Activated CD8-positive, alpha-beta T cell treated with anti-CD3 and anti-CD28 coated beads, Interleukin-2, amount 10 ng/mL, durations not matched to agents 7 days and 5 days (primary cell): Measurements from ENCODE around the gene TMEM144. TPM values are rescaled to one million over a fixed set of nuclear protein-coding genes. Genes with fewer than 3 reads are reported as not detected.
"Not testable (repeated sequence)": the region's sequence is repeated elsewhere in the genome, so short reads cannot be mapped to it uniquely, and the experiment has no call there.

Experiments used
- ATAC-seq: fragments of 150-1000 bp; cut with Tn5 transposase; one replicate; pipeline ENCODE4 v1.10.0; 2021; ENCODE audit warnings: moderate library complexity
- CTCF ChIA-PET: fragments of 350-600 bp; sonication (Branson Sonifier 250); formaldehyde crosslinking; loops from one replicate; lab custom pipeline; 2021; ENCODE audit warnings: antibody characterized with exemption; lab: Charles Lee
- POLR2A ChIA-PET: fragments of 350-600 bp; sonication (Branson Sonifier 250); formaldehyde crosslinking; loops from one replicate; lab custom pipeline; 2021; ENCODE audit warnings: antibody characterized with exemption; lab: Charles Lee
- DNase-seq: peaks from one replicate; pipeline ENCODE4 v3.0.0-alpha.2; 2020
- H3K27ac Mint-ChIP-seq: one replicate; pipeline ENCODE4 v1.8.0; 2021; ENCODE audit warnings: mild to moderate bottlenecking, mixed read lengths
- H3K27me3 Mint-ChIP-seq: one replicate; pipeline ENCODE4 v1.8.0; 2021; ENCODE audit warnings: low read depth, mixed read lengths
- H3K36me3 Mint-ChIP-seq: one replicate; pipeline ENCODE4 v1.8.0; 2021; ENCODE audit warnings: low read depth, mixed read lengths
- H3K4me1 Mint-ChIP-seq: one replicate; pipeline ENCODE4 v1.8.0; 2021; ENCODE audit warnings: low read depth, mixed read lengths
- H3K4me3 Mint-ChIP-seq: one replicate; pipeline ENCODE4 v1.8.0; 2021; ENCODE audit warnings: mild to moderate bottlenecking, mixed read lengths
- H3K9me3 Mint-ChIP-seq: one replicate; pipeline ENCODE4 v1.8.0; 2022; ENCODE audit warnings: mixed read lengths; ENCODE audit not compliant: insufficient read depth
- total RNA-seq, 2 experiments: library from RNA; stranded (reverse); gene quantifications; one replicate each; pipeline ENCODE4 v1.2.3, GENCODE V29; 2021

Gene TMEM144
- total RNA-seq, 2 experiments from 2014 or later = not detected

GRCh38 chr4:158217763-158218162 lies 7.5 kb downstream of the TMEM144 start:
- Mint-ChIP-seq H3K36me3 (no peaks in the 10 kb centered on the region), H3K27ac (no peak overlapping the region), H3K9me3 (no peaks in the 10 kb centered on the region), H3K27me3 (peaks cover 15% of the 10 kb centered on the region), H3K4me3 (no peak overlapping the region), H3K4me1 (no peaks in the 10 kb centered on the region)
- CTCF ChIA-PET = no interaction called here
- no peak for ATAC-seq
- DNase-seq = no peak
- POLR2A ChIA-PET = no interaction called here

- ChIA-PET CTCF (no interaction called here), POLR2A (no interaction called here)
- Mint-ChIP-seq H3K9me3 (no peaks in the 10 kb centered on the region), H3K27me3 (peaks cover 16% of the 10 kb centered on the region), H3K27ac (no peak overlapping the region), H3K4me3 (no peak overlapping the region), H3K36me3 (no peaks in the 10 kb centered on the region), H3K4me1 (no peaks in the 10 kb centered on the region)
- ATAC-seq (no peak), DNase-seq (no peak)
Measured at GRCh38 chr4:158219623-158220022, 9.3 kb downstream of the TMEM144 start.

- ATAC-seq, H3K36me3 Mint-ChIP-seq, H3K27ac Mint-ChIP-seq, H3K9me3 Mint-ChIP-seq, H3K4me3 Mint-ChIP-seq, CTCF ChIA-PET, POLR2A ChIA-PET, DNase-seq, H3K4me1 Mint-ChIP-seq: not testable (repeated sequence)
- peaks cover 12% of the 10 kb centered on the region for H3K27me3 Mint-ChIP-seq
Measured at GRCh38 chr4:158224318-158224717, 14.0 kb downstream of the TMEM144 start.

GRCh38 chr4:158224999-158225398 lies 14.7 kb downstream of the TMEM144 start:
- ATAC-seq, POLR2A ChIA-PET, DNase-seq, H3K4me1 Mint-ChIP-seq, H3K4me3 Mint-ChIP-seq, H3K27ac Mint-ChIP-seq, H3K27me3 Mint-ChIP-seq, H3K9me3 Mint-ChIP-seq, H3K36me3 Mint-ChIP-seq, CTCF ChIA-PET: not testable (repeated sequence)

GRCh38 chr4:158227880-158228279 lies 17.6 kb downstream of the TMEM144 start:
- H3K27ac Mint-ChIP-seq, DNase-seq, CTCF ChIA-PET, H3K36me3 Mint-ChIP-seq, H3K27me3 Mint-ChIP-seq, ATAC-seq, H3K4me3 Mint-ChIP-seq, POLR2A ChIA-PET, H3K9me3 Mint-ChIP-seq, H3K4me1 Mint-ChIP-seq: not testable (repeated sequence)

- POLR2A ChIA-PET, H3K4me1 Mint-ChIP-seq, H3K27ac Mint-ChIP-seq, H3K36me3 Mint-ChIP-seq, DNase-seq, CTCF ChIA-PET, H3K9me3 Mint-ChIP-seq, ATAC-seq, H3K4me3 Mint-ChIP-seq, H3K27me3 Mint-ChIP-seq: not testable (repeated sequence)
Measured at GRCh38 chr4:158228399-158228798, 18.1 kb downstream of the TMEM144 start.

- Mint-ChIP-seq H3K4me3 (no peak overlapping the region), H3K9me3 (no peaks in the 10 kb centered on the region), H3K36me3 (no peaks in the 10 kb centered on the region), H3K27me3 (no peaks in the 10 kb centered on the region), H3K27ac (no peak overlapping the region), H3K4me1 (no peaks in the 10 kb centered on the region)
- ChIA-PET CTCF (no interaction called here), POLR2A (no interaction called here)
- ATAC-seq (no peak), DNase-seq (no peak)
Measured at GRCh38 chr4:158229768-158230167, 19.5 kb downstream of the TMEM144 start.

GRCh38 chr4:158234671-158235070 lies 24.4 kb downstream of the TMEM144 start:
- Mint-ChIP-seq H3K4me3 (no peak overlapping the region), H3K4me1 (no peaks in the 10 kb centered on the region), H3K36me3 (no peaks in the 10 kb centered on the region), H3K27me3 (no peaks in the 10 kb centered on the region), H3K9me3 (no peaks in the 10 kb centered on the region), H3K27ac (no peak overlapping the region)
- ChIA-PET POLR2A (no interaction called here), CTCF (no interaction called here)
- DNase-seq (no peak), ATAC-seq (no peak)

GRCh38 chr4:158236304-158237030 lies 26.2 kb downstream of the TMEM144 start:
- DNase-seq (no peak), ATAC-seq (no peak)
- no peaks in the 10 kb centered on the region for H3K36me3 Mint-ChIP-seq
- H3K27ac Mint-ChIP-seq = no peak overlapping the region
- no peaks in the 10 kb centered on the region for H3K4me1 Mint-ChIP-seq
- ChIA-PET POLR2A (no interaction called here), CTCF (no interaction called here)
- no peaks in the 10 kb centered on the region for H3K9me3 Mint-ChIP-seq
- no peak overlapping the region for H3K4me3 Mint-ChIP-seq
- no peaks in the 10 kb centered on the region for H3K27me3 Mint-ChIP-seq

- Mint-ChIP-seq H3K27me3 (peaks cover 4% of the 10 kb centered on the region), H3K4me3 (no peak overlapping the region), H3K9me3 (no peaks in the 10 kb centered on the region), H3K4me1 (no peaks in the 10 kb centered on the region), H3K36me3 (no peaks in the 10 kb centered on the region), H3K27ac (no peak overlapping the region)
- DNase-seq (no peak), ATAC-seq (no peak)
- ChIA-PET POLR2A (no interaction called here), CTCF (no interaction called here)
Measured at GRCh38 chr4:158238575-158238974, 28.3 kb downstream of the TMEM144 start.

GRCh38 chr4:158239196-158239595 lies 28.9 kb downstream of the TMEM144 start:
- DNase-seq (no peak), ATAC-seq (no peak)
- CTCF ChIA-PET = no interaction called here
- Mint-ChIP-seq H3K27me3 (peaks cover 5% of the 10 kb centered on the region), H3K36me3 (no peaks in the 10 kb centered on the region), H3K9me3 (no peaks in the 10 kb centered on the region), H3K27ac (no peak overlapping the region), H3K4me3 (no peak overlapping the region), H3K4me1 (no peaks in the 10 kb centered on the region)
- POLR2A ChIA-PET = no interaction called here

- Mint-ChIP-seq H3K4me1 (no peaks in the 10 kb centered on the region), H3K36me3 (no peaks in the 10 kb centered on the region), H3K4me3 (no peak overlapping the region), H3K27ac (no peak overlapping the region), H3K27me3 (peaks cover 5% of the 10 kb centered on the region), H3K9me3 (no peaks in the 10 kb centered on the region)
- POLR2A ChIA-PET = interaction anchor here (0.7 kb wide), 1 partner anchor 31 kb away, joined by 6 read pairs; no protein-coding TSS in a partner anchor
- DNase-seq (no peak), ATAC-seq (no peak)
- CTCF ChIA-PET = no interaction called here
Measured at GRCh38 chr4:158243071-158243470, 32.8 kb downstream of the TMEM144 start.

GRCh38 chr4:158250321-158250720 lies 40.0 kb downstream of the TMEM144 start:
- CTCF ChIA-PET = no interaction called here
- DNase-seq = no peak
- POLR2A ChIA-PET = no interaction called here

More at GRCh38 chr4:158250321-158250720, 40.0 kb downstream of the TMEM144 start:
- no peaks in the 10 kb centered on the region for H3K4me1 Mint-ChIP-seq
- no peak overlapping the region for H3K27ac Mint-ChIP-seq
- H3K4me3 Mint-ChIP-seq = no peak overlapping the region
- H3K9me3 Mint-ChIP-seq = no peaks in the 10 kb centered on the region
- H3K27me3 Mint-ChIP-seq = peaks cover 2% of the 10 kb centered on the region
- no peaks in the 10 kb centered on the region for H3K36me3 Mint-ChIP-seq
- no peak for ATAC-seq
